HG02642 (cell line): ENCODE results near the gene TXNL4B.

Source experiments
- ATAC-seq: cut with Tn5 transposase; IDR thresholded peaks from one replicate; pipeline ENCODE4 v1.9.1; 2021; ENCODE audit warnings: mild to moderate bottlenecking; ENCODE audit not compliant: unreplicated experiment, poor library complexity

The TXNL4B gene

DNA sequence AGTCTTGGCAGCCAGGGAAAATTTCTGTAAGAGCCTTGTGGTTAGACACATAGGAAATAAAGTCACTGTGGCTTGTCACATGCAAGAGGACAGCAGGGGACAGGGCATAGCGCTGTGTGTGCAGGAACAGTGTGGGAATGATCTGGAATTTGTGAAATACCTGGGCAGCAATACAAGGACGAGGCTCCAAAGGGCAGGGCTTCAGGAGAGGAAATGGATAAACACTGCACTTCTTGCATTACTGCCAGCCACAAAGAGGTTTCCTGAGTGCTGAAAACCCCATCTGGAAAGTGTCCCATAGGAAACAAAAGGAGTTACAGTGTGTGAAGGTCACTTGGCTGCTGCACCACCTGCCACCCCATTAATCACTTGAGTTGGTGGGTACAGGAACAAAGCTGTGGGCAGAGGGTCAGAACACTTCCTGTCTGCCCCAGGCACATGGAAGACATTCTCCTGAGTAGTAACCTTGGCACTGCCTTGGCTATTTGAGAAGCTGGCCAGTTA lies 51.2 kb downstream of the TXNL4B start:
- ATAC-seq = no peak

DNA sequence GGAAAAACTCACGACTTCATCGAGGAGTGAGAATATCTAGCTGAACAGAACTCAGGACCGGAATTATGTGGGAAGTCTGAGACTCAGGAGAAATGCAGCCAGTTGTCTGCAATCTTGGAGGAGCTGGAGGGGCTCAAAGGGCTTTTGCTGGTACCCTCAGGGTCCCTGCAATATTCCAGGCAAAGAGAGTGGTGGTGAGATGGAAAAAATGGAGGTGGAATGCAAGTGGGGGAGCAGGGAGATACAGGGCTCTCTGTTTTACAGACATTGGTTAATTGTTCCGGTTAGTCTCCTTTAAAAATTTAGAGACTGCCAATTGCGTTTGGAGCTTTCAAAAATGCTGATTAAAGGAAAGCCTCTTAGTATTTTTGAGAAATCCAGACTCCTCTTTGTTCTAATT lies 57.3 kb downstream of the TXNL4B start:
- ATAC-seq = no peak
